GM23248 (cell line): Measurements from ENCODE around the gene KLRC3.
"Not testable (repeated sequence)": the region's sequence is repeated elsewhere in the genome, so short reads cannot be mapped to it uniquely, and the experiment has no call there.

ENCODE experiments used
- EZH2 ChIP-seq: fragments of 200-600 bp; sonication (generic); IDR thresholded peaks from 2 replicates; pipeline ENCODE4 v1.6.1; 2018; ENCODE audit warnings: antibody characterized with exemption, mild to moderate bottlenecking; ENCODE audit not compliant: insufficient read depth, poor library complexity, severe bottlenecking
- EZH2phosphoT487 ChIP-seq: fragments of 200-600 bp; sonication (generic); IDR thresholded peaks from 2 replicates; pipeline ENCODE4 v1.6.1; 2018; ENCODE audit warnings: antibody characterized with exemption, moderate library complexity, mild to moderate bottlenecking, low read depth; ENCODE audit not compliant: insufficient read depth

DNA sequence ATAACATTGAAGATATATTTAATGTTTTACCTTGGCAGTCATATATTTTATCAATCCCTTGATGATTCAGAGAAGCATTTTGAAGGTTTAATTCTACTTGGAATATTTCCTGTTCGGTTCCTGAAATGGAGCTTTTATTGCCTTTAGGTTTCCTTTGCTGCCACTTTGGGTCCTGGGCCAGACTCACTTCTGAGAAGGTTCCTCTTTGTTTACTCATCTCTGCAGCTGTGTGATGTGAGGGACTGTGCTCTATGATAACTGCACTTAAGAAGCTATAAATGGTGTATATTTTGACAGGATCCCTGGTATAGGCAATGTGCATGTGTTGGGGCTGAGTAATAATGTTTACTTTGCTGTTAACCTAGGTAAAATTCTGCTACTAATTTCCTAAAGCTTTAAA, at the start of gene KLRC3:
- TF ChIP-seq EZH2phosphoT487, EZH2: not testable (repeated sequence)
